Hepatocyte (in vitro differentiated cells): ENCODE measurements around the gene NPRL2. TPM values are rescaled to one million over a fixed set of nuclear protein-coding genes. Genes with fewer than 3 reads are reported as not detected.

Experiments
- DNase-seq: peaks from one replicate; pipeline ENCODE4 v3.0.0-alpha.2; 2016; ENCODE audit warnings: low spot score
- H2AFZ ChIP-seq: fragments of 200-600 bp; sonication (generic); 2 replicates; pipeline ENCODE4 v1.6.0; 2016; ENCODE audit warnings: antibody characterized with exemption, mild to moderate bottlenecking
- H3K27ac ChIP-seq: fragments of 200-600 bp; sonication (generic); 2 replicates; pipeline ENCODE4 v1.5.1; 2016; ENCODE audit warnings: mild to moderate bottlenecking
- H3K27me3 ChIP-seq: fragments of 200-600 bp; sonication (generic); 2 replicates; pipeline ENCODE4 v1.6.1; 2016
- H3K36me3 ChIP-seq: fragments of 200-600 bp; sonication (generic); replicated peaks from 2 replicates; pipeline ENCODE4 v1.5.1; 2016; ENCODE audit warnings: low read depth; ENCODE audit not compliant: insufficient read depth
- H3K4me1 ChIP-seq: fragments of 200-600 bp; sonication (generic); 2 replicates; pipeline ENCODE4 v1.5.1; 2016; ENCODE audit warnings: mild to moderate bottlenecking, moderate library complexity; ENCODE audit not compliant: insufficient read depth
- H3K4me2 ChIP-seq: fragments of 200-600 bp; sonication (generic); 2 replicates; pipeline ENCODE4 v1.6.0; 2016
- H3K4me3 ChIP-seq: fragments of 200-600 bp; sonication (generic); 2 replicates; pipeline ENCODE4 v1.5.1; 2016; ENCODE audit warnings: mild to moderate bottlenecking
- H3K79me2 ChIP-seq: fragments of 200-600 bp; sonication (generic); 2 replicates; pipeline ENCODE4 v1.6.0; 2017; ENCODE audit warnings: mild to moderate bottlenecking
- H3K9me2 ChIP-seq: fragments of 200-600 bp; sonication (generic); replicated peaks from 2 replicates; pipeline ENCODE4 v1.6.0; 2017; ENCODE audit warnings: mild to moderate bottlenecking; ENCODE audit not compliant: insufficient read depth
- H3K9me3 ChIP-seq: fragments of 200-600 bp; sonication (generic); 2 replicates; pipeline ENCODE4 v1.5.1; 2016; ENCODE audit warnings: low read depth, mild to moderate bottlenecking
- H4K20me1 ChIP-seq: fragments of 200-600 bp; sonication (generic); 2 replicates; pipeline ENCODE4 v1.6.0; 2016; ENCODE audit warnings: mild to moderate bottlenecking; ENCODE audit not compliant: insufficient read depth, poor library complexity, severe bottlenecking
- EZH2 ChIP-seq: fragments of 200-600 bp; sonication (generic); IDR thresholded peaks from 2 replicates; pipeline ENCODE4 v1.6.1; 2016; ENCODE audit warnings: antibody characterized with exemption, mild to moderate bottlenecking, borderline replicate concordance
- EZH2phosphoT487 ChIP-seq: fragments of 200-600 bp; sonication (generic); IDR thresholded peaks from one replicate; pipeline ENCODE4 v1.6.1; 2018; ENCODE audit warnings: antibody characterized with exemption, mild to moderate bottlenecking, low read depth, moderate library complexity; ENCODE audit not compliant: unreplicated experiment, severe bottlenecking
- WGBS: methylation state at CpG from one replicate; pipeline ENCODE4 v1.1.6; 2016; ENCODE audit warnings: low lambda C conversion rate; ENCODE audit errors: missing lambda C conversion rate; 5-methylcytosine and 5-hydroxymethylcytosine counted together
- polyA plus RNA-seq: library from polyadenylated mRNA; unstranded; fragments of >200 nt; fragmentation: Nextera tagmentation; extraction: Ambion mirVana; gene quantifications from 2 replicates; pipeline ENCODE4 v1.2.1, GENCODE V29; 2016
- total RNA-seq: library from RNA; depleted of rRNA; stranded (reverse); fragments of >200 nt; gene quantifications from 2 replicates; pipeline ENCODE4 v1.2.3, GENCODE V29; 2014
- TF ChIP-seq, protein P1 (sequence below): fragments of 200-600 bp; sonication (generic); IDR thresholded peaks from 2 replicates; pipeline ENCODE4 v1.5.1; 2016; ENCODE audit warnings: antibody characterized with exemption, mild to moderate bottlenecking; ENCODE audit not compliant: poor library complexity

The NPRL2 gene
- total and polyA plus RNA-seq, 2 experiments from 2014 or later = 22.3 to 27.0 TPM

DNA sequence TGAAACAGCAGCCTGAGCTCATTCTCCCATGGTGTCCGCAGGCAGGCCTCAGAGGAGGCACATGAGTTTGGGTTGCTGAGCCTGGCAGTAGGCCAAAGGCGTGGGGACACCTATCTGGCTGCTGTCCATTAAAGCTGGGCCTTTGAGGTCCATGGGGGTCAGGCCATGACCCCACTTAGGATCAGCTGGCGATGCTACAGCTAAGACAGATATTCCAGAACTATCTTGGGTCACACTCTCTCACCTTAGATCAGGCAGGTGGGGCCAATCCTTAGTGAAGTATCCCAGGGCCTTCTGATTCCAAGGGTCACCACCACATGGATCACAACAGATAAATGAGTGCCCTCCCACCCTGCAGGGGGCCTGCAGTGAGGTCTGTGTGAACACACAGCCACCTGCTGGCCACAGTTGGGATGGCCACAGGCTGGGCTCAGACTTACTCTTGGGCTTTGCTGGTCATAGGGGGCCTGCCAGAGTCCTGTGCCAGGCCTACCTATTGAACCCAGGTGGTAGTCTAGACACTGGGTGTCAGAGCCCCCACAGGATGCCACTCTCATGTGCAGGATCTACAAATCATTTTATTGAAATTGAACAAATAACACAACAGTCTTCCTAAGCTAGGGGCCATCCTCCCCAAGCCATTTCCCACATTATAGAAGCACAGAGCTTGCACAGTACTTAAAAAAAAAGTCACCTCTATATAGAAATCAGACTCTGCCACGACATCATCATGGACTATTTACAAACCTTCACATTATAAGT is 26.0 kb downstream of the NPRL2 start:
- Histone ChIP-seq H3K9me2 (no peaks in the 10 kb centered on the region), H2AFZ (no peak overlapping the region), H3K36me3 (no peaks in the 10 kb centered on the region), H4K20me1 (peaks cover 2% of the 10 kb centered on the region), H3K4me3 (no peak overlapping the region), H3K4me2 (no peak overlapping the region), H3K79me2 (peaks cover 33% of the 10 kb centered on the region), H3K4me1 (peaks cover 33% of the 10 kb centered on the region), H3K9me3 (no peaks in the 10 kb centered on the region), H3K27me3 (no peaks in the 10 kb centered on the region), H3K27ac (peak overlapping the region; percentile 100)
- 78% methylated on average over 4 of the region's 4 CpGs for WGBS
- TF ChIP-seq EZH2 (no peak), EZH2phosphoT487 (no peak)
- TF ChIP-seq, protein P1, sequence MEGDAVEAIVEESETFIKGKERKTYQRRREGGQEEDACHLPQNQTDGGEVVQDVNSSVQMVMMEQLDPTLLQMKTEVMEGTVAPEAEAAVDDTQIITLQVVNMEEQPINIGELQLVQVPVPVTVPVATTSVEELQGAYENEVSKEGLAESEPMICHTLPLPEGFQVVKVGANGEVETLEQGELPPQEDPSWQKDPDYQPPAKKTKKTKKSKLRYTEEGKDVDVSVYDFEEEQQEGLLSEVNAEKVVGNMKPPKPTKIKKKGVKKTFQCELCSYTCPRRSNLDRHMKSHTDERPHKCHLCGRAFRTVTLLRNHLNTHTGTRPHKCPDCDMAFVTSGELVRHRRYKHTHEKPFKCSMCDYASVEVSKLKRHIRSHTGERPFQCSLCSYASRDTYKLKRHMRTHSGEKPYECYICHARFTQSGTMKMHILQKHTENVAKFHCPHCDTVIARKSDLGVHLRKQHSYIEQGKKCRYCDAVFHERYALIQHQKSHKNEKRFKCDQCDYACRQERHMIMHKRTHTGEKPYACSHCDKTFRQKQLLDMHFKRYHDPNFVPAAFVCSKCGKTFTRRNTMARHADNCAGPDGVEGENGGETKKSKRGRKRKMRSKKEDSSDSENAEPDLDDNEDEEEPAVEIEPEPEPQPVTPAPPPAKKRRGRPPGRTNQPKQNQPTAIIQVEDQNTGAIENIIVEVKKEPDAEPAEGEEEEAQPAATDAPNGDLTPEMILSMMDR = peak; percentile 74
- peak; percentile 84 for DNase-seq

DNA sequence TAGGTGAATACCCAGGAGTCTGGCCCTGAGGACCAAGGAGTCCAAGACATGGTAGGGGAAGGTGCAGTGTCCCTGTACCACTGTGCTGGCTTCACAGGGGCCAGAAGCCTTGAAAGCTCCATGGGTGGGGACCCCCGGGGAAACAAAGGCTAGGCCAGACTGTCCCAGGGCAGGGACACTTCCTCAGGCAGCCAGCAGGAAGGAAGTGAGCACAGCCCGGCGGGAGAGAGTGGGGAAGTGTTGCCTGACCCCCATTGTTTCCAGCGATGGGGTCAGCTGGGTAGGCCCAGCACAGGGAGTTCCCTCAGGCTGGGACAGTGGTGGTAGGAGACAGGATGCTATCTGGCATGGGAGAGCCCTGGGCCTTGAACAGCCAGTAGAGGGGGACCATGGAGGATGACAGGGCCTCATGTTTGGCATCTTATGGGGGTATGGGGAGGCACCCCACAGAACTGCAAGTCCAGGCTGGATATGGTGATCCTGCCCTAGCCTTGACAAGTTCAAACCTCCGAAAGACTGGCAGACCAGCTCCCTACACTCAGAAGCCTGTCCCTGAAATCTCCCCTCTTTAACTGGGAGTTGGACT is 26.9 kb downstream of the NPRL2 start:
- no peaks in the 10 kb centered on the region for H3K36me3 ChIP-seq
- peaks cover 41% of the 10 kb centered on the region for H3K4me1 ChIP-seq
- H3K4me2 ChIP-seq = no peak overlapping the region
- peak overlapping the region; percentile 100 for H3K27ac ChIP-seq
- no peak for TF ChIP-seq EZH2phosphoT487
- TF ChIP-seq, protein P1 = no peak
- TF ChIP-seq EZH2 = no peak
- peaks cover 2% of the 10 kb centered on the region for H4K20me1 ChIP-seq
- WGBS = 86% methylated on average over 5 of the region's 5 CpGs
- no peak for DNase-seq
- no peaks in the 10 kb centered on the region for H3K27me3 ChIP-seq
- no peaks in the 10 kb centered on the region for H3K9me3 ChIP-seq
- no peak overlapping the region for H2AFZ ChIP-seq
- no peaks in the 10 kb centered on the region for H3K9me2 ChIP-seq
- H3K79me2 ChIP-seq = peaks cover 41% of the 10 kb centered on the region
- no peak overlapping the region for H3K4me3 ChIP-seq

GRCh38 chr3:50323092-50323600 is 27.4 kb downstream of the NPRL2 start:
- H3K9me3 ChIP-seq = no peaks in the 10 kb centered on the region
- DNase-seq = no peak
- H3K27ac ChIP-seq = peak overlapping the region; percentile 100
- H3K4me2 ChIP-seq = peak overlapping the region; percentile 97
- H2AFZ ChIP-seq = no peak overlapping the region
- H3K9me2 ChIP-seq = no peaks in the 10 kb centered on the region
- no peak overlapping the region for H3K4me3 ChIP-seq
- peaks cover 46% of the 10 kb centered on the region for H3K79me2 ChIP-seq
- 70% methylated on average over 4 of the region's 4 CpGs for WGBS
- TF ChIP-seq, protein P1 = no peak
- no peak for TF ChIP-seq EZH2
- no peak for TF ChIP-seq EZH2phosphoT487
- peaks cover 2% of the 10 kb centered on the region for H4K20me1 ChIP-seq
- H3K36me3 ChIP-seq = no peaks in the 10 kb centered on the region
- H3K27me3 ChIP-seq = no peaks in the 10 kb centered on the region
- peaks cover 45% of the 10 kb centered on the region for H3K4me1 ChIP-seq
